Measurements from ENCODE around the gene FBN1.

Gene FBN1

DNA sequence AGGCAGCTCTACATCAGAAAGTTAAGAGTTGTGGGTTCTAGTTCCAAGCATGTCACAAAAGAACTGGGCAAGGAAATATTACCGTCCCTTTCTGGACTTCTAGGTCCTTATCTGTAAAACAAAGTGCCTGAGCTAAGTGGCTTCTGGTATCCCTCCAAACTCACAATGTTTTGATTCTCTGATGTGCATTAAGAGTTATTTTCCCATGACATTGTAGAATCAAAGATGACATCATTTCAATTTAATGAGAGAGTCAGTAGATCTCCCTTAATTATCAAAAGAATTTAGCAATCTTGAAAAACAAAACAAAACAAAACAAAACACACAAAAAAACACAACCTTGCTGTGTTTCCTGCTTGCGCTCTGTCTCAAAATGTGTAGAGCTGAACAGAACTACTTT lies 225.6 kb downstream of the FBN1 start:
- DNase-seq: no peak

DNA sequence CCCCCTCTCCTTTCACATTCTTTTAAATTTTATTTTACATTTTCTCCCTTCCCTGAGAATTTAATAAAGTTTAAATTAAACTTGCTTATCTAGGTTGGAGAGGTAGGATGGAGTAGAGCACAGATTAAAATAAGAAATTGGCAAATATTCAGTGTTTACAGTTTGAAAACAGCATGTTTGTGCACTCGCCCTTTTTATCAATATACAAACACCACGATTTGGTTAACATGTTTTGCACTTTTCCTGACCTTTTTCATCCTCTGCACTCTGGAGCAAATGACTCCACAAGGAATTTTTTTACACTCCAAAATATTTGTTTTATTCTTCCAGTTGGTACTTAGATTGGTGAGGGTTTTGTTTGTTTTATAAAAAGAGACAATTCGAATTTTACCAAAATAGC lies 227.2 kb downstream of the FBN1 start:
- DNase-seq: no peak

DNA sequence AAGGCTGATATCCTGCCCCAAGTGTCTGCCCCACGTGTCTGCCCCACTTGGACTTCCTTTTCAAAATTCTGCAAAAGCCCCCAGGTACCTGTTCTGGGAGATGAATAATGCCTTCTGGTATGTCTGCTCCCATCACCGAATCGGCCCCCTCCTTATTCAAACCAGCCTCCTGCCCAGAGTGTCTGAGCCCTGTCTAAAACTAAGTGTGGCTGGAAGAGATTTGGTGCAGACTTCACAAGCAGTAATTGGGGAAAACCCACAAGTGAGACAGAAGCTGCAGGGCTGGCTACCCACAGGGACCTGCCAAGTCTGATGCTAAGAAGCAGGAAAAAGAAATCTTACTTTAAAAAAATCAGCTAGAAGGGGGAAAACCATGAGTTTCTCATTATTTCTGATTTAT lies 229.2 kb downstream of the FBN1 start:
- no peak for DNase-seq

- no peak for DNase-seq
Measured at GRCh38 chr15:48415036-48415886, 230.2 kb downstream of the FBN1 start.

DNA sequence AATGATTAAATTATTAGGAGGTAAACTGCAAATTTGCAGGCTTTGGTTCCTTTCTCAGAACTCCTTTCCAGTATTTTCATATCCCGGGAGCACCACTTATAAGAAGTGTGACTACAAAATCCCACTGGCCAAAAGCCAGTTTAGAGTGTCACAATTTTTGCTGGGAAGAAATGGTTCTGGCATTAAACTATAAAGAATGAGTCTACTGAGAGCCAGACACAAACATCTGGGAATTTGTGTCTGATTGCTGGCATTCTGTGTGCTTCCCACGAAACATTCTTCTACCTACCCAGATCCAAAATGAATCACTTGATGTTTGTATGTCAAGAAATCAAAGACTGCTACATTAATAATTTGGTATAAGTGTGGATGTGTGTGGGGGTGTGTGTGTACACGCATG lies 231.5 kb downstream of the FBN1 start:
- no peak for DNase-seq

GRCh38 chr15:48413304-48413703 lies 232.2 kb downstream of the FBN1 start:
- DNase-seq: no peak

GRCh38 chr15:48411971-48412591 lies 233.4 kb downstream of the FBN1 start:
- DNase-seq: no peak

DNA sequence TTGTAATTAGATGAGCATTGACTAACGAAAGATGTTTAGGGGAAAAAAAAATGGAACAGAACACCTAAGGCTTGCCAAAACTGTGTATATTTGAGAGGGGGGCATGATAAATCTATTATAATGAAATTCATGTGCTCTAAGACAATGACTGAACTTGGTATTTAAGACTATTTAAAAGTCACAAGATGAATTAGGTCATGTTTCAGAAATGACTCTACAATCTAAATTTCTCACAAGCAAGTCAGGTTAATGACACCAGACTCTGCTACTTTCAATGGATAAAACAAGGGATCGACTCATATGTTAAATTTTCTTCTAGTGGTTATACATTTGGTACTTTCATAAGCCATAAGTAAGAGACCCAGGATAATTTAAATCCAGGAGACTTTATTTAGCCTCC lies 235.9 kb downstream of the FBN1 start:
- no peak for DNase-seq

GRCh38 chr15:48408327-48408726 lies 237.2 kb downstream of the FBN1 start:
- no peak for DNase-seq

DNA sequence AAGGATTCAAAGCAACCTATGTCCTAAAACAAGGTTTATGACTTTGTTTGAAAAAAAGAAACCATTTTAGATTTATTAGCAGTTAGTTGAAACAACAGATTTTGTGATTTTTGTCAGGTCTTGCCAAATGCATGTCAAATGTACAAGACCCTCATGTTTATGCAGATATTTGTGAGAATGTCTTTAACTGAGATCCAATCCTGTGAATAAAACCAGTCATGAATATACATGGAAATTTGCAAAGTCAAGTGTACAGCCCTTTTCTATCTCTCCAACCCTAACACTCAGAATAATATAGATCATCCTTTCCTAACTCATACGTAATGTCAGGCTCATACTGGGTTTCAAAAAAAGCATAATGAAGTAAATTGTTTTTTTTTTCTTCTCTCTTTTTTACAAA lies 237.9 kb downstream of the FBN1 start:
- DNase-seq: no peak

GRCh38 chr15:48406911-48407310 lies 238.6 kb downstream of the FBN1 start:
- no peak for DNase-seq

- DNase-seq: no peak
Measured at GRCh38 chr15:48406266-48406891, 239.1 kb downstream of the FBN1 start.

- no peak for DNase-seq
Measured at GRCh38 chr15:48402427-48403177, 242.9 kb downstream of the FBN1 start.

- DNase-seq: no peak
Measured at GRCh38 chr15:48400086-48400485, 245.4 kb downstream of the FBN1 start.

- DNase-seq: no peak
Measured at GRCh38 chr15:48397841-48398240, 247.7 kb downstream of the FBN1 start.

DNA sequence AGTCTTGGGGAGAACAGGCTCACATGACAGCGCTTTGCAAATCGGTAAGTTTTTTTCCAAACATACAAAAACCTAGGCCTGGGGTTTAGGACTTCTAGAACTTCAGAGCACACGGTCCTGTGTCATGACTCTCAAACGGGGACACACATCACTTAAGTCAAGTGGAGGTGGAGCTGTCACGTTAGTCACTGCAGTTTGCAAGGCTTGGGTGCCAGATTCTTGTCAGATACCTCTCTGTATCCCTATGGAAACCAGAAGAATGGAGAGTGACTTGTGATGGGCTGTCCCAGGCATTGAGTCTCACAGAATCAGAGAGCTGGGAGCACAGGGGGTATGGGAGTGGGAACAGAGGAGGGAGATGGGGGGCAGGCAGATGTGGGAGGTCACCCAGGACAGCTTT lies 249.5 kb downstream of the FBN1 start:
- no peak for DNase-seq

DNA sequence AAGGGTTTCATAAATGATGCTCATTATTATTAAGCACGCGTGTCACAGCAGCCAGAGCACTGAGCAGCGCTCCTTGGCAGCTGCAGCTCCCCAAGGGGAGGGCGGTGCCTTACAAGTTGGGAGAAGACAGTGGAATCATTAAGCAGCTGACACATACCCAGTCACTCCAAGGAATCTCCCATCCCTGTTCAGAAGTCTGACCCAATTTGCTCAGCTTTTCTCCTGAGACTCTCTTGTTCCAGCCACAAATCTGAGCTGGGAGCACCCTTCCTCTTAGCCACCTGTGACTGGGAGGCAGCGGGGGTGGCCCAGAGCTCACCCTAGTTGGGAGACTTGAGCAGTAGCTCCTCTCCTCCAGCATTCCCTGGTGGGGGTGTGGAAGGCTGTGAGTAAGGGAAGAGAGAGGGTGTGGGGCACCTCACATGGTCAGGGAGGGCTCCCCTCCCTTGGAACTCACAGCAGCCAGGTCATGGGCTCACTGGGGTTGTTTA lies 249.9 kb downstream of the FBN1 start:
- DNase-seq: no peak

- no peak for DNase-seq
Measured at GRCh38 chr15:48394970-48395369, 250.5 kb downstream of the FBN1 start.

GRCh38 chr15:48393645-48394506 lies 251.6 kb downstream of the FBN1 start:
- DNase-seq: peak; percentile 62

DNA sequence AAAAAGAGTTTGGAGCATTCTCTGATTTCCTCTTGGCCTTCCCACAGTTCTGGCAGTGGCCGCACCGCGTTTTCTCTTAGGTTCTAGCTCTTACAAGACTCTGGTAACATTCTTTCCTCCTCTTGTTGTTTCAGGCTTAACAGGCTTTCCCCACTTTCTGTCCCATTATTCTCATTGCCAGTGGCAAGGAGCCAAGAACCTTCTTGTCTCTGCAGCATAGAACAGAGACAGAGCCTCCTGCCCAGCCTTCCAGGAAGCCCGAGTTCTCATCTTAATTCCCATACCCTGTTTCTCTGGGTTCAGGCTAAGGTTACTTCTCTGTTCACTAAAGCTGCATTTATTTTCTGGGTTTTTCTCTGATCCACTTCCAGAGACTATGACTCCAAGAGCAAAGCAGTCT lies 253.2 kb downstream of the FBN1 start:
- no peak for DNase-seq

DNA sequence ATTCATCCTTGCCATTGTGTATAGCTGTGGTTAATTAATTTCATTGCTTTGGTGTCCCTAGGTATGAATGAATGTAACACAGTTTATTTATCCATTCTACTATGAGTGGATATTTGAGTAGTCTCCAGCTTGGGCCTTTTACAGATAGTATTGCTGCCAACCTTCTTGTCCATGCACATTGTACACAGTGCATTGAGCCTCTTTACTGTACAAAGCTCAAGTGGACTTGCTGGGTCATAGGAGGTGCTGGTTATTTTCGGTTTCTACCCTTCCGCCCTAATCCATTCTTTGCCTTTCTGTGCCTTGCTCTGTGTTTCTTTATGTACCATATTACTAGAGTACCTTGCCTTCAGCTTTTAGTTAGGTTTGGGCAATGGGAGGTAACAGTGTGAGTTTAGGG lies 253.6 kb downstream of the FBN1 start:
- DNase-seq: peak; percentile 81

- no peak for DNase-seq
Measured at GRCh38 chr15:48389691-48390143, 255.8 kb downstream of the FBN1 start.
